ENCODE measurements around the gene ENPP6.

The ENPP6 gene

DNA sequence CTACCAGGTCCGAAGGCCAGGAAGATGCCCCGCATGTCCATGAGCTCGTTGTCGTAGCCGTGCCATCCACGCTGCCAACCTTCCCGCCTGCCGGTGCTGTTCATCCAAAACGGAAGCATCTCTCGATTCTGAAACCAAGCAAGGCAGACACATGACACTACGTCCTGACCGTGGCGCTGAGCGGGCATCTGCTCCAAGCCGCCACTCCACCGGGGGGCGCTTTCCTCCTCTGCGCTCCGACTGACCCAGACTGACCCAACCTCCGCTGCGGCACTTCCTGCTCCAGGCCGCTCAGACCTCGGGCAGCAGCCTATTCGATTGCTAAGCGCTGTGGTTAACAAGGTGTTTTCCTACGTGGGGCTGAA lies 120.5 kb downstream of the ENPP6 start:
- no peaks in the 10 kb centered on the region for H3K9me3 ChIP-seq (ENCODE audit: control insufficient read depth, low read depth, low read length)
- H3K36me3 ChIP-seq (ENCODE audit: control insufficient read depth, low read depth, low read length): no peaks in the 10 kb centered on the region
- peak overlapping the region; percentile 39 for H3K4me3 ChIP-seq (ENCODE audit: low read length)
- H3K4me1 ChIP-seq (ENCODE audit: control insufficient read depth, low read depth, low read length): no peaks in the 10 kb centered on the region
- H3K9ac ChIP-seq (ENCODE audit: low read length): no peak overlapping the region
- H3K27me3 ChIP-seq (ENCODE audit: control insufficient read depth, insufficient read depth, low read length): peaks cover 6% of the 10 kb centered on the region
- H3K27ac ChIP-seq (ENCODE audit: low read length): no peak overlapping the region

DNA sequence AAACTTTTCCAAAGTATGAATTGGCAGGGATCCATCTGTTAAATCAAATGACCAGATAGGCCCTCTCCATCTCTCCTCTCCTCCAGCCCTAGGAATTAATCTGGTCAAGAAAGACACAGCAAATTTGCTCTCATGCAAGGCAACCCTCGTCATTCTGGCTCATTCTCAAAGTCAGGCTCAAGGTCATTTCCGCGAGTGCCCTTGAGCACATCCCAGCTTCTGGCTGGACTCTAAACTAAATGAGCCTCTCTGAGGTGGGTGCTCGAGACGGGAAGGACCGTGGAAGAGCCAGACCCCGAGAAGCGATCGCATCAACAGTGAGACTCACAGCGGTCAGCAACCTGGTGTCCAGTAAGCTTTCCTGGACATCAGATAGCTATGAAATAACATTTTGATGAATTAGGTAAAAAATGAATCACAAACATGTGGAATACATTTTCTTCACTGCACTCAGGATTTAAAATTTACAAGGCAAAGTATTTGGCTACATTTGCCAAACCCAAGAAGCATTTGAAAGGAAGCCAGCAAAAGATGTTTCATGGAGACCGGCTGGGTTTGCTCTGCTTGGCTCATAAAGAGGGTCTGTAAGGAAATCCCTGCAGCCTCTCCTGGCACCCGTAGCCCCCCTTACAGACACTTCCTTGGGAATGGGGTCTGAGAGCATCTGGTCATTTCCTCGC lies 121.0 kb downstream of the ENPP6 start:
- Histone ChIP-seq H3K9ac (ENCODE audit: low read length) (no peak overlapping the region), H3K36me3 (ENCODE audit: control insufficient read depth, low read depth, low read length) (no peaks in the 10 kb centered on the region), H3K9me3 (ENCODE audit: control insufficient read depth, low read depth, low read length) (no peaks in the 10 kb centered on the region), H3K4me3 (ENCODE audit: low read length) (peak overlapping the region; percentile 39), H3K27me3 (ENCODE audit: control insufficient read depth, insufficient read depth, low read length) (peaks cover 6% of the 10 kb centered on the region), H3K4me1 (ENCODE audit: control insufficient read depth, low read depth, low read length) (no peaks in the 10 kb centered on the region), H3K27ac (ENCODE audit: low read length) (no peak overlapping the region)

DNA sequence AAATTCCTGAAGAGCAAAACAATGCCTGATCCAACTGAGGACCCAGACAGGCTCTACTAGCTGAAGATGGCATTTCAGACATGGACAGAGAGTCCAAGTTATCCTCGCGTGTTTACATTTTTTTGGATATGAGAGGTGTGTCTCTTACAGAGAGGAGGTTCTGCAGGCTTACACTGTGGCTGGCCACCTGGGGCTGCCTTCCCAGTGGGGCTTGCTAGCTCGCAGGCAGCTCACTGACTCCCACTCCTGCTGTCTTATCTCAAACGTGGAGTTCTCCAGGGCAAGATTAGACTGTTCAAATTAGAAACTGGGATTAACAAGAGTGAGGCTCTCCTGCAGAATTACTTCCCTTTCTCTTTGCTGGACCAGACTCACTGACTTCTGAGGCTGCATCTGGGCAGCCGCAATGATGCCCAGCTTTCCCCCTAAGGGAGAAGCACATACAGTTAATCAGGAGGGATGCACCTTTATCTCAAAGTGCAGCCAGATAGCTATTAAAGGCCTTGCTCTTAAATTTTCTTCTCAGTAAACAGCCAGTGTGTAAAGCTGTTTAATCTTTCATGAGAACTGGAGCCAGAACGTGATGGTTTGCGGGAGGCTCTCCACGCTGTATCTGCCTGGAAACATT lies 123.0 kb downstream of the ENPP6 start:
- no peaks in the 10 kb centered on the region for H3K4me1 ChIP-seq (ENCODE audit: control insufficient read depth, low read depth, low read length)
- H3K9me3 ChIP-seq (ENCODE audit: control insufficient read depth, low read depth, low read length): no peaks in the 10 kb centered on the region
- H3K27me3 ChIP-seq (ENCODE audit: control insufficient read depth, insufficient read depth, low read length): peaks cover 6% of the 10 kb centered on the region
- H3K9ac ChIP-seq (ENCODE audit: low read length): no peak overlapping the region
- no peak overlapping the region for H3K27ac ChIP-seq (ENCODE audit: low read length)
- no peak overlapping the region for H3K4me3 ChIP-seq (ENCODE audit: low read length)
- H3K36me3 ChIP-seq (ENCODE audit: control insufficient read depth, low read depth, low read length): no peaks in the 10 kb centered on the region

DNA sequence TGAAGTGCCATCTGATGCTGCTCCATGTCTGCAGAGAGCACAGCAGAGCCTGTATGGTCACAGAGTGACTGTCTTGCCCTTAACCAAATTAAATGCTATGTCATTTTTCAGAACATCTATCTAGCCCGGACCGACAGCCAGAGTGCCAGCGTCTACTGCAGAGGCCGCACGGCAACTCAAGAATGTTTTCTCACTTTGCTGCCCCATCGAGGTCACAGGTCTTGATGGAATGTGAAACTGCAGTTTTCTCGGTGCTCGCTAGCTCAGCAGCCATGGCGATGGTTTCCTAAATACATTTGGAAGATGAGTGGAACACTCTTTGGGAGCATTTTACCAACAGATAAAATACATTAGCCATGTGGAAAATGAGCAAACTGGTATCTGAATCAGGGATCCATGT lies 125.7 kb downstream of the ENPP6 start:
- Histone ChIP-seq H3K27me3 (ENCODE audit: control insufficient read depth, insufficient read depth, low read length) (peaks cover 6% of the 10 kb centered on the region), H3K9me3 (ENCODE audit: control insufficient read depth, low read depth, low read length) (no peaks in the 10 kb centered on the region), H3K36me3 (ENCODE audit: control insufficient read depth, low read depth, low read length) (no peaks in the 10 kb centered on the region), H3K4me3 (ENCODE audit: low read length) (no peak overlapping the region), H3K9ac (ENCODE audit: low read length) (no peak overlapping the region), H3K4me1 (ENCODE audit: control insufficient read depth, low read depth, low read length) (no peaks in the 10 kb centered on the region), H3K27ac (ENCODE audit: low read length) (no peak overlapping the region)

DNA sequence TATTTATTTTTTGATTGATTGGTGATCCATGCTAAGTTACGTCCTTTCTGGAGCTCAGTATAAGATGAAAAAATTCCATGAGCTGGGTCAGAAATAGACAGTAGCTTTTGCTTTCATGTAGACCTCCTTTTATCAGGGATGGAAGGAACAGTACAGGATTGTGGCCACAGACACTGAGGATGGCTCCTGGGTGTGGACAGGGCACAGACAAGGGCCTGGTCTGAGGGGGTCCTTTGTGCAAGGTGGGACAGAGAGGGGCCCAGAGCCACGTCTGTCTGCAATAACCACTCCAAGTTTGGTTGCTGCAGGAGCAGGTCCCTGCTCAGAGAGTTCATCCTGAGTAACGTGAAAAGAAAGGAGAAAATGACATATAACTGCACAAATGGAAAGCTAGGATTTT lies 127.1 kb downstream of the ENPP6 start:
- Histone ChIP-seq H3K27me3 (ENCODE audit: control insufficient read depth, insufficient read depth, low read length) (no peaks in the 10 kb centered on the region), H3K36me3 (ENCODE audit: control insufficient read depth, low read depth, low read length) (no peaks in the 10 kb centered on the region), H3K27ac (ENCODE audit: low read length) (no peak overlapping the region), H3K9me3 (ENCODE audit: control insufficient read depth, low read depth, low read length) (no peaks in the 10 kb centered on the region), H3K4me3 (ENCODE audit: low read length) (no peak overlapping the region), H3K9ac (ENCODE audit: low read length) (no peak overlapping the region), H3K4me1 (ENCODE audit: control insufficient read depth, low read depth, low read length) (no peaks in the 10 kb centered on the region)

DNA sequence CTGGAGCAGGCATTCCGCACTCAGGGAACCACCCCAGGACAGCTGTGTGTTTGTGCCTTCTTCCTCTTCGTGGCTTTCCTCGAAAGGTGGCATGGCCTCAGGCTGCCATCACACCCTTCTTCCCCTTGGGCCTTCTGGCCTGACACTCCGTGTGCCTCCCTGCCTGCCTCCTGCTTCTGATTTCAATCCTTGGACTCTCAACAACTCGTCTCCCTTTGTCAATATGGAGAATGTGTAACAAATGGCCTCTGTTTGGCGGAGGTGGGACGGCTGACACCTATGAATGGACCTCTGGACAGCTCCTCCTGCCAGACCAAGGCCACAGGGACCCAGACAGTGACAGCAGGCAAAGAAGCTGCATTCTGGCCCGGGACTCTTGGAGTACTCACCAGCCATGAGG lies 137.0 kb downstream of the ENPP6 start:
- H3K9ac ChIP-seq (ENCODE audit: low read length): no peak overlapping the region
- H3K4me3 ChIP-seq (ENCODE audit: low read length): no peak overlapping the region
- H3K9me3 ChIP-seq (ENCODE audit: control insufficient read depth, low read depth, low read length): no peaks in the 10 kb centered on the region
- no peaks in the 10 kb centered on the region for H3K36me3 ChIP-seq (ENCODE audit: control insufficient read depth, low read depth, low read length)
- no peaks in the 10 kb centered on the region for H3K27me3 ChIP-seq (ENCODE audit: control insufficient read depth, insufficient read depth, low read length)
- no peak overlapping the region for H3K27ac ChIP-seq (ENCODE audit: low read length)
- no peaks in the 10 kb centered on the region for H3K4me1 ChIP-seq (ENCODE audit: control insufficient read depth, low read depth, low read length)

DNA sequence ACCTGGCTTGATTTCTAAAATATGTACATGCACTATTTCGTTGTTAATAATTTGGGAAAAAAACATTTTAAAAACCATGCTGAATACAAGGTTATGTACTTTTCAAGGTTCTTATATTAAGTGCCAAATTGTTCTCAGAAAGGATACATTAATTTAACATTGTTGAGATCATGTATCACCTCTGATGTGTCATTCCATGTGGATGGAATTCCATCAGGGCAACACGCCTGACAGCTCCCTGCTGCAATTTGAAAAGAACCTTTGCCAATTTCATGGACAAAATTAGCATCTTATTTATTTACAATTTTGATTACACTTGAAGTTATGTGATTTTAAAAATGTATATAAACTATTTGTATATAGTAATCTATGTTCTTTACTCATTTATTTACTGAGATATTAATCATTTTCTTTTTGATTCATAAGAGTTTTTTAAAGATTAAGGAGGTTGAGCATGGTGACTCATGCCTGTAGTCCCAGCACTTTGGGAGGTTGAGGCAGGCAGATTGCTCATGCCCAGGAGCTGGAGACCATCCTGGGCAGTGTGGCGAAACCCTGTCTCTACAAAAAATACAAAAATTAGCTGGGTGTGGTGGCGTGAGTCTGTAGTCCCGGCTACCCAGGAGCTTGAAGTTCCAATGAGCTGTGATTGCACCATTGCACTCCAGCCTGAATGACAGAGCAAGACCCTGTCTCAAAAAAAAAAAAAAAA lies 142.8 kb downstream of the ENPP6 start:
- Histone ChIP-seq H3K36me3 (ENCODE audit: control insufficient read depth, low read depth, low read length) (no peaks in the 10 kb centered on the region), H3K27ac (ENCODE audit: low read length) (no peak overlapping the region), H3K4me3 (ENCODE audit: low read length) (no peak overlapping the region), H3K9me3 (ENCODE audit: control insufficient read depth, low read depth, low read length) (no peaks in the 10 kb centered on the region), H3K27me3 (ENCODE audit: control insufficient read depth, insufficient read depth, low read length) (no peaks in the 10 kb centered on the region), H3K4me1 (ENCODE audit: control insufficient read depth, low read depth, low read length) (no peaks in the 10 kb centered on the region), H3K9ac (ENCODE audit: low read length) (no peak overlapping the region)

DNA sequence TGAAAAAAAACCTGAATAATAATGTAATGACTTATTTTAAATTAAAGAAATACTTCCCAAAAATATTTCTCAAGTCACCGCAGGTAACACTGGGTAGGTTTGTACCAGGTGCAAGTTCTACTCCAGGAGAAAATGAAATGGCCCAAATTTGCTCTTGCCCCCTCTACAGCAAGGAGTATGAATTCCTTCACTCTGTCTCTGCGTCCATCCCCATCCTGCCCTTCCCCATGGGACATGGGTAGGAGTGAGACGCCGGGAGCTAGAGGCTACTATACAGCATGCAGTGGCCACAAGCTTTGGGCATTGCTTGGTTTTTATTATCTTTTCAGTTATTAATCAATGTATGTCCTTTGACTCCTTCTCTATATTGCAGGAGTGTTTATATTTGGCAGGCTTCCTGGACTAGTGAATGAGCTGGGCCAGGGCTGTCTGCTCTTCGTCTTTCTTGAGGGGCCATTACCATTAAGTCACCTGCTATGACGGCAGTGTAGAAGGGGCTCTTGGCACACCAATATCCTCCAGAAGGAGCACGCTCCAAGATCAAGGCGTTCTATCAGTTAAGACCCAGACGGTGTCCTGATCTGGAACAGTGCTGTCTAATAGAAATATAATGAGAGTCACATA lies 149.6 kb downstream of the ENPP6 start:
- H3K36me3 ChIP-seq (ENCODE audit: control insufficient read depth, low read depth, low read length): no peaks in the 10 kb centered on the region
- no peaks in the 10 kb centered on the region for H3K4me1 ChIP-seq (ENCODE audit: control insufficient read depth, low read depth, low read length)
- H3K9ac ChIP-seq (ENCODE audit: low read length): no peak overlapping the region
- no peak overlapping the region for H3K27ac ChIP-seq (ENCODE audit: low read length)
- H3K9me3 ChIP-seq (ENCODE audit: control insufficient read depth, low read depth, low read length): no peaks in the 10 kb centered on the region
- H3K4me3 ChIP-seq (ENCODE audit: low read length): no peak overlapping the region
- no peaks in the 10 kb centered on the region for H3K27me3 ChIP-seq (ENCODE audit: control insufficient read depth, insufficient read depth, low read length)

DNA sequence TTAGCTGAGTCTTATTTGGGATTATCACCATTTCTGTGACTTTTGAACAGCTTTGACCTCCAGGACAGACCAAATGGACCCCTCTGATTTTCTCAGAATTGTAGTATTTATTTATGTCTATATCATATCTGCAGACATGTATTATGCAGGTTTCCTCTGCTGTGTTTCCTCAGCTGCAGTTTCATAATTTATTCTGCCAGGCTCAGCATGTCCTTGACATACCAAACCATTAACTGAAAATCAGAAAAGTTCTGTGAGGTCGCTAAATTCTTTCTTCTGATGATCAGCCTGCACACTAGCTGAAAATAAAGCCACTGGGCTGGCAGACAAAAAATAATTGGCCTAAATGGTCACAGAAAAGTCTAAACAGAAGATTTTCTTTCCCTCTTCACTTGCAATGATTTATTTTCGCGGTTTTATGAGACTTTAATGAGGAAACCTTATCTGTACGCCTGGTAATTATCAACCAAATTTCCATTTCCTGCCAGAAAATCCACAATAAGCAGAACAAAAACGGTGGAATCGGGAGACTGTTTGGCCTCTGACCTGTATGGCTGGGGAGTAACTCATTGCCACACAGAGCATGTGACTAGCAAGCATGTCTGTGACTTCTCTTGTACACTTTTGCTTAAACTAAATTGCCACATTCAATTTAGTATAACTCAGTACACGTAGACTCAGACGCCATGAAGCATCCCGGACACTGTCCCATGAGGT lies 150.9 kb downstream of the ENPP6 start:
- H3K4me1 ChIP-seq (ENCODE audit: control insufficient read depth, low read depth, low read length): no peaks in the 10 kb centered on the region
- no peak overlapping the region for H3K9ac ChIP-seq (ENCODE audit: low read length)
- H3K9me3 ChIP-seq (ENCODE audit: control insufficient read depth, low read depth, low read length): no peaks in the 10 kb centered on the region
- H3K4me3 ChIP-seq (ENCODE audit: low read length): no peak overlapping the region
- no peaks in the 10 kb centered on the region for H3K36me3 ChIP-seq (ENCODE audit: control insufficient read depth, low read depth, low read length)
- no peak overlapping the region for H3K27ac ChIP-seq (ENCODE audit: low read length)
- H3K27me3 ChIP-seq (ENCODE audit: control insufficient read depth, insufficient read depth, low read length): no peaks in the 10 kb centered on the region

DNA sequence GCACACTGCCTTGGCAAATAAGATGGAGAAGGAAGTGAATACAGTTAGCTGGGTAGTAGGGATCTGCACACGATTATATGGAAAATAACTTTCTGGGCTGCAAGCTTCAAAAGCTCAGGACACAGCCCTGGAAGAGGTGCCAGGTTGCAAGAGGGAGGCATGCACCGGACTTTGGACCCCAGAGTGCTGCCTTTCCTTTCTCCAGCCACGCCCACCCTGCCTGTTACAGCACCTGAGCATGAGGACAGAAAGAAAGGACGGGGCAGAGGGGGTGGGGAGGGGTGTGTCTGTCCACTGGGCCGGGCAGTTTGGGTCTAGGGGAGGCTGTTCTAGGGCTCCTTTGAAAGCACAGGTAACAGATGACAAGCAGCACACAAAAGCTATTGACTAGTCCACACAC lies 152.8 kb downstream of the ENPP6 start:
- Histone ChIP-seq H3K36me3 (ENCODE audit: control insufficient read depth, low read depth, low read length) (no peaks in the 10 kb centered on the region), H3K9me3 (ENCODE audit: control insufficient read depth, low read depth, low read length) (no peaks in the 10 kb centered on the region), H3K27me3 (ENCODE audit: control insufficient read depth, insufficient read depth, low read length) (no peaks in the 10 kb centered on the region), H3K9ac (ENCODE audit: low read length) (no peak overlapping the region), H3K27ac (ENCODE audit: low read length) (no peak overlapping the region), H3K4me3 (ENCODE audit: low read length) (no peak overlapping the region), H3K4me1 (ENCODE audit: control insufficient read depth, low read depth, low read length) (no peaks in the 10 kb centered on the region)

DNA sequence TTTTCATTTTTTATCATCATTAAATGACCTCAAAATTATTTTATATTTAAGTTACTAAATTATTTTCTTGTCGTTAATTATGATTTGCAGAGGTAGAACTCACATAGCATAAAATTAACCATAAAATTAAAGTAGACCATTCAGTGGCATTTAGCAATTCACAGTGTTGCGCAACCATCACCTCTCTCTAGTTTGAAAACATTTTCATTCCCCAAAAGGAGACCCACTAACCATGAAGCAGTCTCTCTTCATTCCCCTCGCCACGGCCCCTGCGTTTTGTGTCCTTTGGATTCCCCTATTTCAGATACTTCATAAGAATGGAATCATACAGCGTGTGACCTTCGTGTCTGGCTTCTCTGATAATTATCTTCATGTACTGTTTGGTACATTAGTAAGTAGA lies 154.9 kb downstream of the ENPP6 start:
- no peak overlapping the region for H3K9ac ChIP-seq (ENCODE audit: low read length)
- H3K27me3 ChIP-seq (ENCODE audit: control insufficient read depth, insufficient read depth, low read length): no peaks in the 10 kb centered on the region
- H3K4me3 ChIP-seq (ENCODE audit: low read length): no peak overlapping the region
- no peaks in the 10 kb centered on the region for H3K36me3 ChIP-seq (ENCODE audit: control insufficient read depth, low read depth, low read length)
- no peaks in the 10 kb centered on the region for H3K9me3 ChIP-seq (ENCODE audit: control insufficient read depth, low read depth, low read length)
- H3K4me1 ChIP-seq (ENCODE audit: control insufficient read depth, low read depth, low read length): no peaks in the 10 kb centered on the region
- H3K27ac ChIP-seq (ENCODE audit: low read length): no peak overlapping the region
